ENCODE measurements around the gene SLC9A3. TPM values are rescaled to one million over a fixed set of nuclear protein-coding genes. Genes with fewer than 3 reads are reported as not detected.

SLC9A3 gene
- polyA plus RNA-seq, 1 of the 3 experiments (the other 2 are of a cell fraction) = 1.9 TPM

- POLR2A ChIA-PET = no interaction called here
- no peaks in the 10 kb centered on the region for H3K9me2 ChIP-seq
- no peak overlapping the region for H3K27ac ChIP-seq (ENCODE audit: low read depth in 2 of 2, low read length in 1 of 2)
- H3F3A ChIP-seq (replicated peaks; ENCODE audit: insufficient read depth) = no peaks in the 10 kb centered on the region
- 0 out of 2 replicates have a peak, but pooled peaks cover 6% of the 10 kb centered on the region for H4K20me1 ChIP-seq (ENCODE audit: insufficient read depth)
- DNase-seq = no peak
- no peak overlapping the region for H3K9ac ChIP-seq
- H2AFZ ChIP-seq (ENCODE audit: low read depth) = no peak overlapping the region
- H3K9me3 ChIP-seq = peaks cover 11% of the 10 kb centered on the region
- H3K36me3 ChIP-seq (replicated peaks in 1 of 2; ENCODE audit: control insufficient read depth in 1 of 2, insufficient read depth in 2 of 2, low read length in 1 of 2) = peaks cover 52 to 94% of the 10 kb centered on the region in 2 experiments
- WGBS (ENCODE audit: low lambda C conversion rate) = 93% methylated on average over 13 of the region's 16 CpGs
- CTCF ChIA-PET = no interaction called here
- H3K4me3 ChIP-seq (ENCODE audit: low read depth in 2 of 2, low read length in 1 of 2) = no peak overlapping the region
- peaks cover 49% of the 10 kb centered on the region for H3K79me2 ChIP-seq (ENCODE audit: insufficient read depth)
- no peaks in the 10 kb centered on the region for H3K27me3 ChIP-seq (ENCODE audit: insufficient read depth)
- TF ChIP-seq MXI1 (IDR thresholded peaks at IDR 0.05; ENCODE audit: low read depth, low read length) = no peak
- no peak for TF ChIP-seq TAF1 (IDR thresholded peaks at IDR 0.05; ENCODE audit: borderline replicate concordance, low read depth, low read length)
- no peak for TF ChIP-seq YY1 (IDR thresholded peaks at IDR 0.05; ENCODE audit: low read depth)
- TF ChIP-seq USF1 (IDR thresholded peaks at IDR 0.05; ENCODE audit: borderline replicate concordance, low read depth) = no peak
- TF ChIP-seq EP300 (IDR thresholded peaks at IDR 0.05; ENCODE audit: borderline replicate concordance in 1 of 2, low read depth in 1 of 2, low read length in 1 of 2) = no peak
- no peak for TF ChIP-seq MAX (IDR thresholded peaks at IDR 0.05; ENCODE audit: low read depth)
- no peak for TF ChIP-seq FOXJ3 (CRISPR knock-in tag; IDR thresholded peaks at IDR 0.05)
- TF ChIP-seq TEAD4 (IDR thresholded peaks at IDR 0.05; ENCODE audit: borderline replicate concordance, insufficient read depth) = no peak
- TF ChIP-seq ZBTB33 (IDR thresholded peaks at IDR 0.05; ENCODE audit: borderline replicate concordance, low read depth) = no peak
- no peak for TF ChIP-seq CTCF (IDR thresholded peaks at IDR 0.05)
- TF ChIP-seq SIN3A (IDR thresholded peaks at IDR 0.05; ENCODE audit: borderline replicate concordance, low read depth, low read length) = no peak
- TF ChIP-seq USF2 (IDR thresholded peaks at IDR 0.05; ENCODE audit: borderline replicate concordance, low read depth, low read length) = no peak
- TF ChIP-seq IRF3 (IDR thresholded peaks at IDR 0.05; ENCODE audit: low read depth, low read length) = no peak
- no peak for TF ChIP-seq RCOR1 (IDR thresholded peaks at IDR 0.05; ENCODE audit: low read length)
- no peak for TF ChIP-seq GATA2 (CRISPR knock-in tag; IDR thresholded peaks at IDR 0.05)
- no peak for TF ChIP-seq EZH2phosphoT487 (IDR thresholded peaks at IDR 0.05; ENCODE audit: borderline replicate concordance, low read depth)
- H3K4me1 ChIP-seq (ENCODE audit: control insufficient read depth in 1 of 2, insufficient read depth in 2 of 2, low read depth in 1 of 2, low read length in 1 of 2) = no peaks in the 10 kb centered on the region
- no peak overlapping the region for H3K4me2 ChIP-seq
These were observed 70.3 kb downstream of the SLC9A3 start for GRCh38 chr5:453725-454481.
